Measurements from ENCODE around the gene XXYLT1. TPM values are rescaled to one million over a fixed set of nuclear protein-coding genes. Genes with fewer than 3 reads are reported as not detected.

The XXYLT1 gene
- total and polyA plus RNA-seq, 2 of the 4 experiments (the other 2 are of a cell fraction): 14.7 to 18.1 TPM

GRCh38 chr3:195247086-195247862 is 23.7 kb downstream of the XXYLT1 start:
- CTCF ChIA-PET: no interaction called here
- BruUV-seq (replicated peaks): no TSS peak
- Histone ChIP-seq H3K9ac (ENCODE audit: low read depth, low read length) (no peak overlapping the region), H2BK20ac (ENCODE audit: low read depth, low read length) (no peak overlapping the region), H3K56ac (ENCODE audit: extremely low read depth, insufficient read depth, low read length) (no peak overlapping the region), H3K18ac (ENCODE audit: low read depth, low read length) (no peak overlapping the region), H3K4me1 (ENCODE audit: control insufficient read depth, insufficient read depth, low read length) (0 out of 2 replicates have a peak, but pooled peaks cover 2% of the 10 kb centered on the region), H2BK15ac (ENCODE audit: low read depth, low read length) (no peak overlapping the region), H3K79me1 (ENCODE audit: low read depth in 1 of 2, low read length in 2 of 2) (peaks cover 25 to 51% of the 10 kb centered on the region in 2 experiments), H3K4me2 (ENCODE audit: low read depth, low read length) (no peak overlapping the region), H4K20me1 (ENCODE audit: insufficient read depth, low read length) (peaks cover 10% of the 10 kb centered on the region), H2AK9ac (replicated peaks; ENCODE audit: low read depth, low read length, poor library complexity) (no peak overlapping the region), H4K8ac (ENCODE audit: low read depth in 2 of 2, low read length in 2 of 2) (no peak overlapping the region), H4K5ac (ENCODE audit: low read depth, low read length) (no peak overlapping the region), H2AFZ (replicated peaks; ENCODE audit: low read length, poor library complexity) (no peak overlapping the region), H3K23ac (ENCODE audit: low read depth, low read length) (no peak overlapping the region), H4K91ac (ENCODE audit: insufficient read depth, low read depth, low read length) (no peak overlapping the region), H3K27me3 (ENCODE audit: control insufficient read depth, insufficient read depth, low read length) (no peaks in the 10 kb centered on the region), H3K9me1 (ENCODE audit: insufficient read depth, low read length) (peaks cover 12% of the 10 kb centered on the region), H3K9me3 (ENCODE audit: control insufficient read depth, insufficient read depth, low read length) (no peaks in the 10 kb centered on the region), H3K4me3 (ENCODE audit: insufficient read depth, low read depth, low read length) (no peak overlapping the region), H3K4ac (ENCODE audit: low read depth, low read length) (no peak overlapping the region), H3K14ac (replicated peaks; ENCODE audit: low read depth, low read length) (no peak overlapping the region), H3K36me3 (ENCODE audit: control insufficient read depth, insufficient read depth, low read length) (peaks cover 1% of the 10 kb centered on the region; the same call in 1 of the 2 replicates), H2BK120ac (ENCODE audit: low read depth, low read length) (no peak overlapping the region), H2BK5ac (ENCODE audit: low read depth, low read length, poor library complexity, severe bottlenecking) (no peak overlapping the region), H2AK5ac (ENCODE audit: low read depth, low read length) (no peak overlapping the region), H3K27ac (ENCODE audit: insufficient read depth, low read length) (no peak overlapping the region)
- POLR2A ChIA-PET (ENCODE audit: unreplicated experiment): no interaction called here
- intact Hi-C loops (cut with micrococcal nuclease) (no loop called here), in situ Hi-C loops (cut with MboI; ENCODE audit: low sequenced_read_pairs) (no loop called here), dilution Hi-C loops (cut with HindIII; ENCODE audit: low sequenced_read_pairs, unreplicated experiment) (no loop called here)
- no peak for ATAC-seq (ENCODE audit: low read depth)
- 98% methylated on average over 11 of the region's 24 CpGs; no CpG with 5 or more reads in 1 of the 2 experiments for WGBS, 2 experiments (ENCODE audit: extremely low coverage in 2 of 2, insufficient read length in 1 of 2)
- TF ChIP-seq CEBPB (IDR thresholded peaks at IDR 0.05; ENCODE audit: low read depth, low read length) (no peak), BHLHE40 (IDR thresholded peaks at IDR 0.05; ENCODE audit: low read depth, low read length) (no peak), CHD1 (IDR thresholded peaks at IDR 0.05; ENCODE audit: low read depth, low read length) (no peak), POLR2A (IDR thresholded peaks at IDR 0.05; ENCODE audit: low read depth, low read length) (no peak), SMC3 (IDR thresholded peaks at IDR 0.05; ENCODE audit: low read depth, low read length) (no peak), MXI1 (IDR thresholded peaks at IDR 0.05; ENCODE audit: borderline replicate concordance, low read depth, low read length) (no peak), NFE2L2 (IDR thresholded peaks at IDR 0.05; ENCODE audit: low read depth, low read length) (no peak), MAFK (IDR thresholded peaks at IDR 0.05; ENCODE audit: low read depth, low read length) (no peak), RFX5 (IDR thresholded peaks at IDR 0.05; ENCODE audit: low read depth, low read length) (no peak), FOS (IDR thresholded peaks at IDR 0.05; ENCODE audit: low read depth, low read length) (no peak), RCOR1 (IDR thresholded peaks at IDR 0.05; ENCODE audit: insufficient replicate concordance, low read length) (no peak), MAZ (IDR thresholded peaks at IDR 0.05; ENCODE audit: borderline replicate concordance, low read depth, low read length) (no peak), RAD21 (IDR thresholded peaks at IDR 0.05; ENCODE audit: low read length) (no peak), CTCF (conservative IDR thresholded peaks at IDR 0.05; ENCODE audit: low read depth, low read length) (no peak)
- TF ChIP-seq, protein P1, sequence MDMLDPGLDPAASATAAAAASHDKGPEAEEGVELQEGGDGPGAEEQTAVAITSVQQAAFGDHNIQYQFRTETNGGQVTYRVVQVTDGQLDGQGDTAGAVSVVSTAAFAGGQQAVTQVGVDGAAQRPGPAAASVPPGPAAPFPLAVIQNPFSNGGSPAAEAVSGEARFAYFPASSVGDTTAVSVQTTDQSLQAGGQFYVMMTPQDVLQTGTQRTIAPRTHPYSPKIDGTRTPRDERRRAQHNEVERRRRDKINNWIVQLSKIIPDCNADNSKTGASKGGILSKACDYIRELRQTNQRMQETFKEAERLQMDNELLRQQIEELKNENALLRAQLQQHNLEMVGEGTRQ (IDR thresholded peaks at IDR 0.05; ENCODE audit: low read depth, low read length): no peak
- TF ChIP-seq, protein P2, sequence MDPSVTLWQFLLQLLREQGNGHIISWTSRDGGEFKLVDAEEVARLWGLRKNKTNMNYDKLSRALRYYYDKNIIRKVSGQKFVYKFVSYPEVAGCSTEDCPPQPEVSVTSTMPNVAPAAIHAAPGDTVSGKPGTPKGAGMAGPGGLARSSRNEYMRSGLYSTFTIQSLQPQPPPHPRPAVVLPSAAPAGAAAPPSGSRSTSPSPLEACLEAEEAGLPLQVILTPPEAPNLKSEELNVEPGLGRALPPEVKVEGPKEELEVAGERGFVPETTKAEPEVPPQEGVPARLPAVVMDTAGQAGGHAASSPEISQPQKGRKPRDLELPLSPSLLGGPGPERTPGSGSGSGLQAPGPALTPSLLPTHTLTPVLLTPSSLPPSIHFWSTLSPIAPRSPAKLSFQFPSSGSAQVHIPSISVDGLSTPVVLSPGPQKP (IDR thresholded peaks at IDR 0.05; ENCODE audit: borderline replicate concordance, low read depth, low read length): no peak
- no peak for DNase-seq

Measured in IMR-90 (cell line).